Kasumi-1 (cell line): ENCODE measurements around the gene FMO5.
"Not testable (repeated sequence)": the region's sequence is repeated elsewhere in the genome, so short reads cannot be mapped to it uniquely, and the experiment has no call there.

Experiments
- DNase-seq, 2 experiments: peaks; one replicate each; lab custom pipeline; 2025; lab: John Stamatoyannopoulos, UW

FMO5 gene

GRCh38 chr1:147225193-147225730 lies at the start of gene FMO5:
TSS of gene FMO5 (minus strand) at chr1:147225339. CDS start at chr1:147225029, 310 bp downstream.
- DNase-seq = peak; percentile 59 to 71

GRCh38 chr1:147273409-147274336 lies 48.5 kb upstream of the FMO5 start:
- DNase-seq = peak; percentile 72 to 82

GRCh38 chr1:147272042-147272441 lies 46.9 kb upstream of the FMO5 start:
- no peak for DNase-seq

- DNase-seq = no peak
These were observed 45.6 kb upstream of the FMO5 start for GRCh38 chr1:147270721-147271120.

- DNase-seq = no peak
These were observed 42.6 kb upstream of the FMO5 start for GRCh38 chr1:147267711-147268110.

GRCh38 chr1:147266381-147266780 lies 41.2 kb upstream of the FMO5 start:
- no peak for DNase-seq

GRCh38 chr1:147264158-147264768 lies 39.1 kb upstream of the FMO5 start:
- no peak for DNase-seq

- DNase-seq = no peak
These were observed 35.8 kb upstream of the FMO5 start for GRCh38 chr1:147260956-147261355.

GRCh38 chr1:147252540-147252939 lies 27.4 kb upstream of the FMO5 start:
- DNase-seq = no peak

GRCh38 chr1:147247656-147248238 lies 22.6 kb upstream of the FMO5 start:
- DNase-seq = no peak

GRCh38 chr1:147246910-147247655 lies 21.9 kb upstream of the FMO5 start:
- peak; percentile 29 to 43 for DNase-seq

GRCh38 chr1:147246044-147246690 lies 21.0 kb upstream of the FMO5 start:
- DNase-seq = no peak

GRCh38 chr1:147245586-147246021 lies 20.5 kb upstream of the FMO5 start:
- peak in 1 of 2 experiments; percentile 8 for DNase-seq

GRCh38 chr1:147245129-147245528 lies 20.0 kb upstream of the FMO5 start:
- DNase-seq = no peak

- DNase-seq = peak; percentile 30 to 52
These were observed 18.7 kb upstream of the FMO5 start for GRCh38 chr1:147243841-147244240.

- peak; percentile 33 to 52 for DNase-seq
These were observed 18.1 kb upstream of the FMO5 start for GRCh38 chr1:147243228-147243685.

- DNase-seq = peak; percentile 93 to 94
These were observed 17.5 kb upstream of the FMO5 start, which contains the start of gene CHD1L for GRCh38 chr1:147242449-147243227. TSS of gene CHD1L (plus strand) at chr1:147242684. CDS start at chr1:147242704, 20 bp downstream.

- no peak for DNase-seq
These were observed 16.9 kb upstream of the FMO5 start for GRCh38 chr1:147241934-147242448.

GRCh38 chr1:147240131-147240721 lies 15.1 kb upstream of the FMO5 start:
- not testable (repeated sequence) for DNase-seq
